ENCODE data around the gene RAPGEF1.

GRCh38 chr9:131596430-131596743 lies 143.5 kb downstream of the RAPGEF1 start:
- no peak for TF ChIP-seq POLR2A (IDR thresholded peaks at IDR 0.05; ENCODE audit: low read depth, low read length)
- no peak for TF ChIP-seq POU2F2 (IDR thresholded peaks at IDR 0.05; ENCODE audit: low read depth, low read length)
- TF ChIP-seq POLR2AphosphoS5 (IDR thresholded peaks at IDR 0.05; ENCODE audit: low read depth, low read length) = no peak
- TF ChIP-seq SPI1 (IDR thresholded peaks at IDR 0.05; ENCODE audit: low read depth, low read length) = no peak
